Sigmoid colon (tissue), 4 donors: Measurements from ENCODE around the gene NOS1AP.

Experiments used
- EP300 ChIP-seq, 4 donors: sonication (generic); formaldehyde crosslinking; IDR thresholded peaks; one replicate each; pipeline ENCODE4 v1.6.1; 2017; ENCODE audit warnings: antibody characterized with exemption in 4 of 4
- POLR2A ChIP-seq, 2 donors: fragments of 450-650 bp; IDR thresholded peaks; one replicate each; pipeline ENCODE4 v1.6.1; 2016; ENCODE audit warnings: antibody characterized with exemption in 2 of 2, mild to moderate bottlenecking in 2 of 2, moderate library complexity in 2 of 2
- POLR2AphosphoS5 ChIP-seq, 4 donors: sonication (generic); formaldehyde crosslinking; IDR thresholded peaks; one replicate each; pipeline ENCODE4 v1.6.1; 2017; ENCODE audit warnings: antibody characterized with exemption in 4 of 4
- TF ChIP-seq, protein P1 (sequence below), 4 experiments: fragments of 450-650 bp in 3 of 4; fragments of 200-600 bp in 1 of 4; IDR thresholded peaks; one replicate each; pipeline ENCODE4 v1.5.1; 2016 to 2019; ENCODE audit warnings: antibody characterized with exemption in 4 of 4, mild to moderate bottlenecking in 3 of 4, moderate library complexity in 2 of 4

DNA sequence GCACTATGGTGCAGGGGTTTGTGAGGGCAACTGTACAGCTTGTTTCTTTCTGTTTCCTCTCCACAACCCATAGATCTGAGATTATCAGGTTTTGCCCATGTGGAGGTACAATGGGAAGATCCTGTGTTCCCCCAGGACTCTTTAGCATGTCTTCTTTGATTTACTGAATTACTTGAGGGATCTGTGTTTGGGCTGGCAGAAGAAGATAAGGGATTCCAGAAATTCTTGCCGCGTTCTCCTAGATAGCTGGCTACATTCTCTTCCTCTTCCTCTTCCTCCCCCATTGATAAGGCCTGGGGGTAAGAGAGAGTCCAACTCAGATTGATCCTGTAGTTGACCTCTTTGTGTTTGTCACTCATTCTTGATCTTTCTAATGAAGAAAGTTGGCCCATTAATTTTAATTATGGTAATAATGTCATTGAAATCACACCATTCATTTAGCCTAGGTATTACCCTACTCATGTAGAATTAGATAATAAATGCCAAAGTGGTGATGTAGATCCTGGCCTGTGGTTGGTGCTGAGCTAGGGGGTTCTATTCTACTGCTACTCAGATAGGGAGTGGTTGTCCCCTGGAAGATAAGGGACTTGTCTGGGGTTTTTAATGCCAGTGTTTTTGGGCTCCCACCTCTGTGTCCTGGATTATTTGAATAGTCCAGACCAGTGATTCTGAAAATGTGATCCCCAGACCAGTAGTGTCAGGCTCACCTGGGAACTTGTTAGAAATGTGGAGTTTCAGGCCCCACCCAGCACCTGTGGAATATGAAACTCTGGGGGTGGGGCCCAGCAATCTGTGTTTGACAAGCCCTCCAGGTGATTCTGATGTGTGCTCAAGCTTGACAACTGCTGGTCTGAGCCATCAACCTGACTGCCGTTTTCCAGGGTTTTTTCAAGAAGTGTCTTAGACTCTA lies 122.2 kb downstream of the NOS1AP start:
- TF ChIP-seq, protein P1, sequence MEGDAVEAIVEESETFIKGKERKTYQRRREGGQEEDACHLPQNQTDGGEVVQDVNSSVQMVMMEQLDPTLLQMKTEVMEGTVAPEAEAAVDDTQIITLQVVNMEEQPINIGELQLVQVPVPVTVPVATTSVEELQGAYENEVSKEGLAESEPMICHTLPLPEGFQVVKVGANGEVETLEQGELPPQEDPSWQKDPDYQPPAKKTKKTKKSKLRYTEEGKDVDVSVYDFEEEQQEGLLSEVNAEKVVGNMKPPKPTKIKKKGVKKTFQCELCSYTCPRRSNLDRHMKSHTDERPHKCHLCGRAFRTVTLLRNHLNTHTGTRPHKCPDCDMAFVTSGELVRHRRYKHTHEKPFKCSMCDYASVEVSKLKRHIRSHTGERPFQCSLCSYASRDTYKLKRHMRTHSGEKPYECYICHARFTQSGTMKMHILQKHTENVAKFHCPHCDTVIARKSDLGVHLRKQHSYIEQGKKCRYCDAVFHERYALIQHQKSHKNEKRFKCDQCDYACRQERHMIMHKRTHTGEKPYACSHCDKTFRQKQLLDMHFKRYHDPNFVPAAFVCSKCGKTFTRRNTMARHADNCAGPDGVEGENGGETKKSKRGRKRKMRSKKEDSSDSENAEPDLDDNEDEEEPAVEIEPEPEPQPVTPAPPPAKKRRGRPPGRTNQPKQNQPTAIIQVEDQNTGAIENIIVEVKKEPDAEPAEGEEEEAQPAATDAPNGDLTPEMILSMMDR (IDR thresholded peaks at IDR 0.05) = no peak
- TF ChIP-seq EP300 (IDR thresholded peaks at IDR 0.05) = no peak
- no peak for TF ChIP-seq POLR2AphosphoS5 (IDR thresholded peaks at IDR 0.05)
- no peak for TF ChIP-seq POLR2A (IDR thresholded peaks at IDR 0.05)
